Ishikawa (cell line): ENCODE data around the gene TJP1.
A peak's percentile ranks its signal among the peaks of the same experiment; 100 is the strongest.

ENCODE experiments used
- CEBPB ChIP-seq: IDR thresholded peaks from 2 replicates; pipeline ENCODE4 v1.6.1; 2012
- CREB1 ChIP-seq: IDR thresholded peaks from 2 replicates; pipeline ENCODE4 v1.6.1; 2012; ENCODE audit warnings: low read depth
- EGR1 ChIP-seq: IDR thresholded peaks from 2 replicates; pipeline ENCODE4 v1.6.1; 2012
- EP300 ChIP-seq: IDR thresholded peaks from 2 replicates; pipeline ENCODE4 v1.6.1; 2012; ENCODE audit warnings: borderline replicate concordance
- FOXM1 ChIP-seq: IDR thresholded peaks from 2 replicates; pipeline ENCODE4 v1.6.1; 2012; ENCODE audit warnings: low read depth, borderline replicate concordance
- MAX ChIP-seq: IDR thresholded peaks from 2 replicates; pipeline ENCODE4 v1.6.1; 2012
- NFIC ChIP-seq: IDR thresholded peaks from 2 replicates; pipeline ENCODE4 v1.6.1; 2012
- RAD21 ChIP-seq: IDR thresholded peaks from 2 replicates; pipeline ENCODE4 v1.6.1; 2012; ENCODE audit warnings: low read depth
- REST ChIP-seq: IDR thresholded peaks from 2 replicates; pipeline ENCODE4 v1.6.1; 2012; ENCODE audit warnings: low read depth, mild to moderate bottlenecking
- TAF1 ChIP-seq: IDR thresholded peaks from 2 replicates; pipeline ENCODE4 v1.6.1; 2012; ENCODE audit warnings: low read depth, mild to moderate bottlenecking
- TCF12 ChIP-seq: IDR thresholded peaks from 2 replicates; pipeline ENCODE4 v1.6.1; 2012; ENCODE audit warnings: low read depth
- TEAD4 ChIP-seq: IDR thresholded peaks from 2 replicates; pipeline ENCODE4 v1.6.1; 2012
- USF1 ChIP-seq: IDR thresholded peaks from 2 replicates; pipeline ENCODE4 v1.6.1; 2012
- YY1 ChIP-seq: IDR thresholded peaks from 2 replicates; pipeline ENCODE4 v1.6.1; 2012; ENCODE audit warnings: low read depth
- ZBTB7A ChIP-seq: IDR thresholded peaks from 2 replicates; pipeline ENCODE4 v1.6.1; 2012; ENCODE audit warnings: low read depth

The TJP1 gene

GRCh38 chr15:29689287-29689986 is 132.8 kb downstream of the TJP1 start:
- TF ChIP-seq FOXM1 (no peak), TCF12 (no peak)

- TF ChIP-seq CREB1 (no peak), NFIC (no peak), TEAD4 (no peak), RAD21 (no peak), MAX (no peak; the same call in 1 of the 2 replicates), EGR1 (no peak)
These were observed 133.6 kb downstream of the TJP1 start for GRCh38 chr15:29688506-29689286.

DNA sequence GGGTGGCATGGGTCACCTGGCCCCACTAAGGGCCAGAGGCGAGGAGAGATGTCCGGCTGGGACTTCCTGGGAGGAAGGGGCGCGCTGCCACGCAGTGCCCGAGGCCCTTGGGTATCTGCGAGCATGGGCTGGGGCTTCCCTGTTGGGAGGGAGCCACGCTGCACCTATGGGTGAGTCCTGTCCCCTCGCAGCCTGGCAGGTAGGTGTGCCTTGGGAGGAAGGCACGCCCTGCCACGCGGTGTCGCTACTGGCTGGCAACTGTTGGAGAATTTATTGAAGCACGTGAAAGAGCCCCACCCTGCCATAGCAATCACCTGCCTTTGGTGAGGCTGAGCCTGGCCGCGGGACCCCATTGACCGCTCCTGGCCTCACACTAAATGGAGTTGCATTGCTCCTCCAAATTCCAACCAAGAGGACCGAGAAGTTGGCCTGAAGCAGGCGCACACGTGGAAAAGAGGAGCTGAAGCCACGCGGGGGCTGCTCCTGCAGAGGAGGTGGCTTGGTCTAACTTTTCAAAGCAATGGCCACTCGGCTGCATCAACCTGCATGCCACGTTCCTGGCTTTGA is 134.2 kb downstream of the TJP1 start:
- TF ChIP-seq MAX: 0 out of 2 replicates have a peak, but pooled peaks have one; percentile 42
- TF ChIP-seq CREB1: no peak

DNA sequence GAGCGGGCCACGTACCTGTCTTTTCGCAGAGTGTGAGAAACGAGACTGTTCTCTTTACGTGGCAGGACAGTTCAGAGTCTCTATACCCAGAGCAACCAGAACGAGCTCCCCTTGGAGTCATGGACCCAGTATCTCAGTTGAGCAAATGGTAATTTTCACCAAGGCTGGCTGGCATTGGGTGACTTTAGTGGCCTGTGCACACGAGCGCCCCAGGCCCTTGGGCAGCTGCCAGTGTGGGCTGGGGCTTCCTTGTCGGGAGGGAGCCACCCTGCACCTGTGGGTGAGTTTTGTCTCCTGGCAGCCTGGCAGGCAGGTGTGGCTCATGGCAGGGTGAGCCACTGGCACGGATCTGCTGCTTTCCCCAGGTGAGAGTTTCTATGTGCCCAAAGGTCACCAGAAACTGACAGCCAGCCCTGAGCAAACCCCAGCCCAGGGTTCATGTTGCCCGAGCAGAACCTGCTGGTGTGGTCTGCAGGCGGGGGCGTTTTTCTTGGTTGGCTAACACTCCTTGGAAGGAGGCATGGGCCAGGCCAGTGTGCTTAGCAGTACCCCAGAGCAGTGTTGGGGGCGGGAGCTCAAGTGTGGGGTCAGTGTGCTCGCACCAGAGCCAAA is 135.0 kb downstream of the TJP1 start:
- TF ChIP-seq ZBTB7A (no peak), EGR1 (no peak), CEBPB (no peak), TCF12 (no peak), FOXM1 (no peak)

DNA sequence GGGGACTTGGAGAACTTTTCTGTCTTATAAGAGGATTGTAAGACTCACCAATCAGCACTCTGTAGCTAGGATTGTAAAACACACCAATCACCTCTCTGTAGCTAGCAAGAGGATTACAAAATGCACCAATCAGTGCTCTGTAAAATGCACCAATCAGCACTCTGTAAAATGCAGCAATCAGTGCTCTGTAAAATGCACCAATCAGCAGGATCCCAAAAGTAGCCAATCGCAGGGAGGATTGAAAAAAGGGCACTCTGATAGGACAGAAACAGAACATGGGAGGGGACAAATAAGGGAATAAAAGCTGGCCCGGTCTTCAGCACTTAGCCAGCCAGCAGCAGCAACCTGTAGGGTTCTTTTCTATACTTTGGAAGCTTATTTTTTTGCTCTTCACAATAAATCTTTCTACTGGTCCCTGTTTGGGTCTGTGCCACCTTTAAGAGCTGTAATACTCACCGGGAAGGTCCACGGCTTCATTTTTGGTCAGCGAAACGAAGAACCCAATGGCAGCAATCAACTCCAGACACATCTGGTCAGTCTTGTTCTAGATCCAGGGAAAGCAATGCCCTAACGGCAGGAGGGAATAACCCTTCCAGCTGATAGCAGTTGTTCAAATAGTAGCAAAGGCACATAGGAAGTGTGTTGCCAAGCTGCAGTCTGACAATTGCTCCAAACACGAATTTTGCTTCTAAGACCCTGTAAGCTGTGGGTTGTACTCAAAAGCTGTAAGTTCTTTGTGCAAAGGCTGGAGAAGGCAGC is 135.6 kb downstream of the TJP1 start:
- TF ChIP-seq CREB1 (no peak), NFIC (no peak), TAF1 (no peak), YY1 (no peak), TCF12 (no peak), MAX (no peak), USF1 (no peak), ZBTB7A (no peak), EP300 (no peak), FOXM1 (no peak), EGR1 (no peak)

- no peak for TF ChIP-seq USF1
These were observed 136.2 kb downstream of the TJP1 start for GRCh38 chr15:29686079-29686425.

GRCh38 chr15:29685156-29686078 is 136.9 kb downstream of the TJP1 start:
- TF ChIP-seq RAD21 (no peak), EGR1 (no peak), USF1 (no peak), ZBTB7A (no peak), MAX (peak; percentile 38; the same call in 1 of the 2 replicates), FOXM1 (no peak)

DNA sequence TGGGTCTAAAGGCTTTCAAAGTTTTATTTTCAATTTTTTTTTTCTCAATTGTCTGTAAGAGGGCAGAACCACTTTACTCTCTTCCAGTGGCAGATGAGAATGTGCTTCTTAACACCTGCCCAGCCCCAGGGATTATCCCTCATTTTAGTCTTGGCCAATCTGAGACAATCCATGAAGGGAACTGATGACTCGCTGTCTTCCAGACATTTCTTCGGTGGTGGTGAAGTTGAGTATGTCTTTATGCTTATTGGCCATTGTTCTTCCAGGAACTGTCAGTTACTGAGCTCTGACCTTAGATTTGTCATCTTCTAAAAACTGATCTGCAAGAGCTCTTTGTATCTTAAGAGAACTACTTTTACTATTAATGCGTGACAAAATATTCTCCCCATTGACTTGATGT is 139.5 kb downstream of the TJP1 start:
- no peak for TF ChIP-seq EGR1
- TF ChIP-seq CREB1: no peak
- no peak for TF ChIP-seq REST
- TF ChIP-seq EP300: no peak
- TF ChIP-seq TCF12: no peak
- TF ChIP-seq ZBTB7A: no peak
- TF ChIP-seq FOXM1: no peak
- no peak for TF ChIP-seq MAX
- no peak for TF ChIP-seq USF1
- TF ChIP-seq NFIC: no peak
- TF ChIP-seq RAD21: no peak
